ENCODE results near the gene ARPC1B.

Gene ARPC1B

GRCh38 chr7:99389772-99390171 is 15.2 kb downstream of the ARPC1B start:
- DNase-seq (ENCODE audit: low read depth in 2 of 2), result no peak

GRCh38 chr7:99390941-99391602 is 16.5 kb downstream of the ARPC1B start:
- DNase-seq (ENCODE audit: low read depth in 2 of 2), result no peak

GRCh38 chr7:99392046-99392445 is 17.5 kb downstream of the ARPC1B start:
- no peak for DNase-seq (ENCODE audit: low read depth in 2 of 2)

- DNase-seq (ENCODE audit: low read depth in 2 of 2), result peak; percentile 64
These were observed 18.3 kb downstream of the ARPC1B start for GRCh38 chr7:99392659-99393354.

GRCh38 chr7:99393355-99394187 is 19.0 kb downstream of the ARPC1B start:
- no peak for DNase-seq (ENCODE audit: low read depth in 2 of 2)

- no peak for DNase-seq (ENCODE audit: low read depth in 2 of 2)
These were observed 19.6 kb downstream of the ARPC1B start for GRCh38 chr7:99394188-99394502.

- no peak for DNase-seq (ENCODE audit: low read depth in 2 of 2)
These were observed 21.2 kb downstream of the ARPC1B start for GRCh38 chr7:99395616-99396327.

- no peak for DNase-seq (ENCODE audit: low read depth in 2 of 2)
These were observed 22.1 kb downstream of the ARPC1B start for GRCh38 chr7:99396418-99397296.

GRCh38 chr7:99397297-99397983 is 22.9 kb downstream of the ARPC1B start:
- no peak for DNase-seq (ENCODE audit: low read depth in 2 of 2)

GRCh38 chr7:99398891-99399445 is 24.4 kb downstream of the ARPC1B start:
- DNase-seq (ENCODE audit: low read depth in 2 of 2), result no peak

GRCh38 chr7:99399597-99399996 is 25.1 kb downstream of the ARPC1B start:
- no peak for DNase-seq (ENCODE audit: low read depth in 2 of 2)

GRCh38 chr7:99402854-99403253 is 28.3 kb downstream of the ARPC1B start:
- no peak for DNase-seq (ENCODE audit: low read depth in 2 of 2)

- no peak for DNase-seq (ENCODE audit: low read depth in 2 of 2)
These were observed 29.2 kb downstream of the ARPC1B start for GRCh38 chr7:99403764-99404163.

- DNase-seq (ENCODE audit: low read depth in 2 of 2), result no peak
These were observed 29.9 kb downstream of the ARPC1B start for GRCh38 chr7:99404235-99404976.

GRCh38 chr7:99404977-99405320 is 30.4 kb downstream of the ARPC1B start:
- no peak for DNase-seq (ENCODE audit: low read depth in 2 of 2)

- no peak for DNase-seq (ENCODE audit: low read depth in 2 of 2)
These were observed 32.0 kb downstream of the ARPC1B start for GRCh38 chr7:99406557-99406956.

GRCh38 chr7:99407872-99408378 is 33.4 kb downstream of the ARPC1B start:
- no peak for DNase-seq (ENCODE audit: low read depth in 2 of 2)

- peak; percentile 78 to 83 for DNase-seq (ENCODE audit: low read depth in 2 of 2)
These were observed 34.1 kb downstream of the ARPC1B start, which contains the start of the genes BUD31 and PDAP1 for GRCh38 chr7:99408379-99409191. Gene BUD31 (plus strand): TSS chr7:99408969. CDS start chr7:99411093, 2,124 bp downstream. Gene PDAP1 (minus strand): TSS chr7:99408597. CDS start chr7:99408548, 49 bp downstream.
